ENCODE measurements around the gene LYVE1.
"Not testable (repeated sequence)": the region's sequence is repeated elsewhere in the genome, so short reads cannot be mapped to it uniquely, and the experiment has no call there.

The LYVE1 gene

GRCh38 chr11:10568486-10568941 lies at the start of gene LYVE1:
Gene LYVE1, minus strand, starts transcription at chr11:10568665. Its CDS starts 133 bp downstream, at chr11:10568532.
- no peak for DNase-seq

- DNase-seq = no peak
These were observed 49.1 kb upstream of the LYVE1 start for GRCh38 chr11:10617551-10617950.

DNA sequence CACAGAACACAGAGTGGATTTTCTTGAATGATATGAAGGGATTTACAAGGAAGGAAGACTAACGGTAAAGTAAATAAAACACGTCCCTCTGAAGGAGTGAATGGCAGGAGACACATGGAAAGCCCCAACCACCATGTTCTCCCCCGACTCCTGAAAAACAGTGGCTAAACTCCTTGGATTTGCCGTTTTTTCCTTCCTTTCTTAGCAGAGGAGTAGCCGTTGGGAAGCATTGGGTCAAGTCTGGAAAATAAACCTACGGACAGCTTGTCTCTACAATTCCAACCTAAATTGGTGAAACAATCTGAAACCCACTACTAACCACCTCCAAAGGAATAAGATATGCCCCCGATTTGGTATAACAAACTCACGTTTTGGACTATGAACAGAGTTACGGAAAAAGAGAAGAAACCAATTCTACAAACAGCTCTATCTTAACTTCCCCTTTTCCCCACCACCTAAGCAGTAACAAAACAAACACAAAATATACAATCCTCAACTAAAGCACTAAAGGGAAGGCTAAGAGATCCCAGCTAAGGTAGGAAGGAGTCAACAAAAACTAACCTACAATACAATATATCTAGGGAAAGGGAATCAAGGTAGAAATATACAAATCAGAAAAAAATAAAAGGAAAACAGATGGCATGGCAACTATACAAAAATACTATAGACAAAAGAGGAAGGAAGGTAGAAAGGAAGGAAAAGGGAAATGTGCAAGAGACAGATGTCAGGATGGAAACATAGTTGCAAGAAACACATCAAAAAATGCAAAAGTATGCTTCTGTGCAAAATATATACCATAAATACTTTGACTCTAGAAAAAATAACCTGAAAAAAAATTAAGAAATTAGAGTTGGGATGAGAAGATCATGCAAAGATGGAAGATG lies 43.8 kb upstream of the LYVE1 start:
- no peak for DNase-seq

GRCh38 chr11:10609636-10610035 lies 41.2 kb upstream of the LYVE1 start:
- no peak for DNase-seq

- no peak for DNase-seq
These were observed 40.1 kb upstream of the LYVE1 start for GRCh38 chr11:10608584-10608983.

- DNase-seq = no peak
These were observed 39.1 kb upstream of the LYVE1 start for GRCh38 chr11:10607462-10608132.

DNA sequence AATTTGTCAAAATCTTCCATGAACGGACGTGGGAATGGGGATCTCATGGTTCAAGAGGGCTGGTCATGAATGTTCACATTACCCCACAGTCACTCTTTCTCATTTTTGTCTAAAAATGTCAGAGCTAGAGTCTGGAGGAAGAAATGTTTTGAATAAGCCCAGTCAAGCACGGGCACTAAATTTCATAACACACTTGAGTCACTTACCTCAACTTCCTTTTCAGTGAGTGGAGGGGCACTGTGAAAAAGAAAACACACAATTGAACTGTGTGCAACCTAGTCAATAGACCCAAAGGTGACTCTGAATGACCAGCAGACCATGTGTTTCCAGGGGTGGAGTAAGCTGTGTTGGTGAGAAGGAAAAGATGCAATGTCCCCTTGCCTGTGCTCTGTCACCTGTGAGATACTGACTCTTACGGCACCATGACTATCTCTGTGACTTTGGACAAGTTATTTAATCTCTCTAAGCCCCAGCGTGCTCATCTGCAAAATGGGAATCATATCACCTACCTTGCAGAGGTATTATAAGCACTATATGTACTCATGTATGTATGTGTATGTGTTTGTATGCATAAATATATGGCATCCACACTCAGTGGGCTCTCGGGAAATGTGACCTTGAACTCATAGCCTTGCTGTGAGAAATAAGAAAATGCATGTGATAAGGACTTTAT lies 38.2 kb upstream of the LYVE1 start:
- no peak for DNase-seq

- DNase-seq = no peak
These were observed 37.5 kb upstream of the LYVE1 start for GRCh38 chr11:10605941-10606381.

DNA sequence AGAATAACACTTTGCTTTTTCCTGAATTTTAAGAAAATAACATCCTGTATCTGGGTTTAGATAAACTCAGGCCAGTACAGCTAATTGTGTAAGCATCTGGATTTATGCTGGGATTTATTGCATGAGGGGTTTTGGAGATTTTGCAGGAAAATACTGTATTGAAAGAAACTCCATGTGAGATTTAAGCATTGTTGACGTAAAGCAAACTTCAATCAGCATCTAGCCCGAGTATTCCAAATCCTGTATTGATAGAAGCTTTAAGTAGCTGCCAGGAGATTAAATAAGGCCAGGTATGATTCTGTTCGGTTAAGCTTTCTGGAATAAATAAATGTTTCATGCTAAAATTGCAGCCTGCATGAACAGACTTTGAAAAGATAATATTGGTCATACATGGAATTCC lies 36.3 kb upstream of the LYVE1 start:
- DNase-seq = no peak

- DNase-seq = no peak
These were observed 35.9 kb upstream of the LYVE1 start for GRCh38 chr11:10604340-10604748.

- DNase-seq = no peak
These were observed 35.3 kb upstream of the LYVE1 start for GRCh38 chr11:10603721-10604297.

- DNase-seq = no peak
These were observed 34.5 kb upstream of the LYVE1 start for GRCh38 chr11:10602945-10603344.

DNA sequence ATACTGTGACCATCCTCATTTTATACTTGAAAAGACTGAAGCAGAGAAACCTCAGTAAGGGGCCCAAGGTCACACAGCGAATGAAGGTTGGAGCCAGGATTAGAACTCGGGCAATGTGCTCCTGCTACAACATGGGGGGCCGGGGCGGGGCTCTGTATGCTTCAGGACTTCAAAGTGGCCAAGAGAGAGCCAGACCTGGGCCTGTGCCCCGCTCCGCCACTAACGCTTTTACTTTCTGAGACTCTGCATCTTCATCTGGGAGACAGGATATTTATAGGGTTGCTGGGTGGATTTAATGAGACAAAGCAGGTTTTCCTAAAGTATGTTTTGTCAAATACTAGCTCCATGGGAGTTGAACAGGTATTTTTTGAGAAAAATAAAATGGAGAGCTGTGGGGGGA lies 33.9 kb upstream of the LYVE1 start:
- DNase-seq = no peak

DNA sequence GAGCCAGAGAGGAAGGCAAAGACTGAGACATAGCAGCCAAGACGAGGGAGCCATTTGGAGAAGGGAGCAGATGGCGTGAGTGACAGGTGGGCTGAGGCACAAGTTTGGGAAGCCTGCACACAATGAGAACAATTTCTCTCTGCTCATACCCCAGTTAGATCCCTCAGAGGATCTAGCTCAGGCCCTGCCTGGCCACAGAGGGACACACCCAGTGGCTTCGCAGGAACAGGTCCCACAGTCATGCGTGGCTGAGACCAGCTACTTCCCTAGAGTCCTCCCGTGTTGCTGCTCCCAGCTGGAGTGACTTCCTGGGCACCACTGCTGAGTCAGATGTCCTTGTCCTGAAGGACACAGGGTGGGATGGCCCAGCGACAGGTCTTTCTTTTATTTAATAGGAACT lies 33.4 kb upstream of the LYVE1 start:
- no peak for DNase-seq

- no peak for DNase-seq
These were observed 32.2 kb upstream of the LYVE1 start for GRCh38 chr11:10600570-10601248.

- DNase-seq = no peak
These were observed 31.1 kb upstream of the LYVE1 start for GRCh38 chr11:10599388-10600175.

DNA sequence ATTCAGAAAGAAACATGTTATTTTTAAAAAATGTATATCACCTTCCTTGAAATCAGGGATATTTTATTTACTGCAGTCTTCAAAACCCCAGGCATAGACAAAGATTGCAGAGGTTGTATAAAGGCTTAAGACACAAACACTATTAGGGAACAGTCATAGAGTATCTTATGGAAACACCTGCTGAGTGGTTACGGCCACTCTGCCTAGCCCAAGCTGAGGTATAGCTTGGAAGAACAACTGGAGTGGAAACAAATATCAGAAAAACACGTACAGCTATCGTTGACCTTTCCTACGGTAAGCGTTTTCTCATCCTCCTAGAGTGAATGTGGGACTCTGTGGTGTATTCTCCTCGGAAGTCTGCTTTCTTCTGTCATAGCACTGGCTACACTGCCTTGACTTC lies 30.4 kb upstream of the LYVE1 start:
- no peak for DNase-seq

GRCh38 chr11:10597877-10598351 lies 29.4 kb upstream of the LYVE1 start:
- DNase-seq = no peak

DNA sequence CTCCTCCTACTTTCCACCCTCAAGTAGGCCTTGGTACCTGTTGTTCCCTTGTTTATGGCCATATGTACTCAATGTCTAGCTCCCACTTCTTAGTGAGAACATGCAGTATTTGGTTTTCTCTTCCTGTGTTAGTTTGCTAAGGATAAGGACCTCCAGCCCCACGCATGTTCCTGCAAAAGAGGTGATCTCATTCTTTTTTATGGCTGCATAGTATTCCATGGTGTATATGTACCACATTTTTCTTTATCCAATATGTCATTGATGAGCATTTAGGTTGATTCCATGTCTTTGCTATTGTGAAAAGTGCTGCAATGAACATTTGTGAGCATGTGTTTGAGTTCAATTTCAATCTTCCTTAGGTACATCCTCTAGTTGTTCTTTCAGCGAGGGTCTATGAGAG lies 27.4 kb upstream of the LYVE1 start:
- DNase-seq = not testable (repeated sequence)

- DNase-seq = no peak
These were observed 25.9 kb upstream of the LYVE1 start for GRCh38 chr11:10594407-10594806.

- DNase-seq = no peak
These were observed 23.9 kb upstream of the LYVE1 start for GRCh38 chr11:10592331-10592730.

DNA sequence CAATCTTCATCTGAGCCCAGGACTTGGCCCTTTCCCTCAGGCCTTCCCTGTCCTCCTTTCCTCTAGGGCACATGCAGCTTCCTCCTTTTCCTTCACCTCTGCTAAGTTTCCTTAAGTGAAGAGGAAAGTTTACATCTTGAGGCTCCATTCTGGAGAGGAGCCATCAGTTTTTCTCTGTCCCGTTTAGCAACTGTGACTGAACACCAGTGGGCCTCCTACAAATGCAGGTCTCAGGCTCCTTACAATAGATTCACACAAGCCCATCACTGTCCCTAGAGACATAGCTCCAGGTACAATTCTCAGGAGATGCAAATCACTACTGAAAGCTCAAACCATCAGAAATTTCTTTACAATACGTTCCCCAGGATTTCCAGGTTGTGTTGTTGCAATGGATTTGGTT lies 23.3 kb upstream of the LYVE1 start:
- no peak for DNase-seq
